Stimulated activated CD8-positive, alpha-beta memory T cell treated with anti-CD3 and anti-CD28 coated beads, Interleukin-12 subunit alpha, Interleukin-12 subunit beta, amount 100 ng/mL, for 24 hours (primary cell): Measurements from ENCODE around the gene CADM1.

Experiments
- DNase-seq: peaks from one replicate; pipeline ENCODE4 v3.0.0-alpha.2; 2020; ENCODE audit errors: extremely low read depth

The CADM1 gene

DNA sequence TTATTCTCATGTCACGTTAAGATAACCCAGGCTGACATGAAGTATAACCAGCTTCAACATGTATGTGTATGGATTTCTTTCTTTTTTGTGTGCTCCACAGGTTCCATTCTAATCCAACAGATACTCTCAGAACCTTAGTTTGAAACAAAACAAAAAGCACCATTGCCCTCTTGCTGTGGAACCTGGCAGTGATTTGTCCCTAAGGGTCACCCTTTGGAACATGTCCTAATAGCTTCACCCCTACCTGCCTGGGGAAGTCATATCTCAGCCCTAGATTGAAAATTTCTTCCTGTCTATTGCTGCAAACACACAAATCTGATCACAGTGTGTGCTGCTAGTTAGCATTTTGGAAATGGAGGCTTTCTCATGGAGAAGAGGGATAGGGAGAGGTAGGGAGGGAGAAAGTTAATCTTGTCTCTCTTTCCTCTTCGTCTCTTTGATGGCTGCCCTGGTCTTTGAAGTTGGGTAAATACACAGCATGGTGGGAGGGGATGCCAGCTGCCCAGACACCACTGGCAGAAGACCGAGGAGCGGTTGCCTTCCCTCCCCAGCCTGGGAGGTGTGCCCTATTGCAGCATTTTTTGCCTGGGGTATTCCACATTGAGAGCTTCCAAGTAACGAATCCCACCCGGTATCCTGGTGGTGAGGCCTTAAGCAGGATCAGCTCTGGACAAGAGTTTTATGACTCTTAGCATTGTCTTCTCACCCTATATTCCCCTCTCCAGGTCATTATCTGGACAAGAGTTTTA lies 11.6 kb upstream of the CADM1 start:
- no peak for DNase-seq

DNA sequence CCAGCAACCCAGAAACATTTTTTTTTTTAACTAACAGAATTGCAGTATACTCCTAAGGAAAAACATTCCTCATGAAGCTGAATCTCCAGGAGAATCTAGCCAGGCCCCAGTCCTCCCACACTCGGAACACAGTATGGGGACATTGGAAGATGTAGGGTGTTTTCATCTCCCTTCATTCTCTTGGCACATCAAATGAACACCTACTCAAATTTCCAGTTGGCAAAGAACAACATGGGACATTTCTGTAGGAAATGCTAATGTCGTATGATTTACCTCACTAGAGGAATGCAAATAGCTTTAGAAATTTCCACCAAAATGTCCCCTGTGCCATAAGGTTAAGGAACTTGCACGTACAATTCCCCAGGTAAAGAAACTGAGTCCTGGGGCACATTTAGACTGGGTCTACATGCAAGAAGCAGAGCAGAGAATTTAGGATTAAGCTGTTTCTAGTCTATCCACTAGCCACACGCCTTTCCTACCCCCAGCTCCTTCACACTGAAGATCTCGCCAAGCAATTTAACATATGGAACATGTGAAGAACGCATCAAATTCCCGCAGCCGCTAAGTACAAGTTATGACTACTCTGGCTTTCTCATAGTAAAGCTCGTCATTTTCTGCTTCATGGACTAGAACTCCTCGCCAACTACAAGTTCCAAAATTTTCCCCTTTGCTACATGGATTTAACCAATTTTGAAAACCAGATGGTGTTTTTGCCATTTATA lies 2.9 kb upstream of the CADM1 start:
- DNase-seq, result no peak

DNA sequence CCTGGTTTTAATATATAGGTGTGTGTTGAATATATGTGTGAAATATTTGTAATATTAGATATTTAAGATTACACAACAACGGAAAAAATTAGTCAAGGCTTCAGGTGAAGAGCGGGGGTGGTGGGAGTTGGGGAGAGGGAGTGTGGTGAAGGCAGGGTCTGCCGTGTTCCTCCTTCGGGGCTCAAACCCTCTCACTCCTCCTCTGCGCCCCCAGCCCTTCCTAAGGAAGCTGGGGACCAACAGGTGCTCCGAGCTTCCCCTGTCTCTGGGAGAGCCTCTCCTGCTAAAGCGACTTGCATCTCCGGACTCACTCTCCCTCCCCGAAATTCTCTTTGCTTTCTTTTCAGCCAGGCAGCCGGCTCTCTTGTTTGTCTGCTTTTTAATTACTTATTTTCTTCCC lies 960 bp upstream of the CADM1 start:
- DNase-seq, result no peak

DNA sequence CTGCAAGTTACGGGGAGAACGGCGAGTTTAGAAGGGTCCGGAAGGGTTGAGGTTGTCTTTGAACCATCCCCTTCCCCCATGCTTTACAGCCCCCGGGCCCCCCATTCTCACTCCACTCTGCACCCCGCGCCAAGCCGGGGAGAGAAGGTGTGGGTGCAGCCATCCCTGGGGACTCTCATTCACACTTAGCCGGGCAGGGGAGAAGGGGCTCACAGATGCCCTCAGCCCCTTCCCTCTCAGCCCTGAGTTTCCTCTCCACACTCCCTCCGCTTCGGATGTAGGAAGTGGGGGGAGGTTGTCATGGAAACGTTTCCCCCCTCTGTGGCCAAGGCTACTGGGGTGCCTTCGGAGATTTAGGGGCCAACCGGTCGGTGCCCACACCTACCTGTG lies 334 bp downstream of the CADM1 start:
- no peak for DNase-seq

DNA sequence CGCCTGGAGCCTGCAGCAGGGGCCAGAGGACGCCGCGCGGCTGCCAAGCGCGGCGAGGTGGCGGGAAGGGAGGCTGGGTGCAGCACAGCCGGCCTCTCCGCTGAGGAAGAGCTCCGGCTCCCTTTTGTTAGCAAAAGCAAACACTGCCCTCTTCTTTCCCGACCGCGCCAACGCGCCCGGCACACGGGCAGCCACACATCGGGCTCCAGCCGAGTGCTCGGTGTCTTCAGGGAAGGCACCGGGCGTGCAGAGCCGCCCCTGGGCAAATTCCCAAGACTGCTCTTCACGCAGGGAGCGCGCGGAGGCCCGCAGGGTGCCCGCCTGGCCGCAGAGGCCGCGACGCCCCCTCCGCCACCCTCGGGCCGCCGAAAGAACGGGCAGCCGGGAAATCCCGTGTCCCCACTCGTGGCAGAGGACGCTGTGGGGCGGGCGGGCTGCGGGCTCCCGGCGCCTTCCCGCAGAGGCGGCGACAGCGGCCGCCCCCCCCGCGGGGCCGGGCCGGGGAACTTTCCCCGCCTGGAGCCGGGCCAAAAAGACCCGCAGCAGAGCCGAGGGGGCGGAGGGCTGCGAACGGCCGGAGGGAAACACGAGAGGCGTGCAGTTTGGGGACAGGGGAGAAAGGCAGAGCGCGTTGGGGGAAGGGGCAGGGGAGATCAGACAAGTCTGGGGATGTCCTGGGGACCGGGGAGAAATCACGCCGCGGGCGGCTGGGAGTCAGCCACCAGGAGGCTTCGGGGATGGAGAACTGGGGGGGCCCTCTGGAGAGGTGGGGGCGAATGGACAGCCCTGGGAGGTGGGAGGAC lies 931 bp downstream of the CADM1 start:
- DNase-seq, result no peak

DNA sequence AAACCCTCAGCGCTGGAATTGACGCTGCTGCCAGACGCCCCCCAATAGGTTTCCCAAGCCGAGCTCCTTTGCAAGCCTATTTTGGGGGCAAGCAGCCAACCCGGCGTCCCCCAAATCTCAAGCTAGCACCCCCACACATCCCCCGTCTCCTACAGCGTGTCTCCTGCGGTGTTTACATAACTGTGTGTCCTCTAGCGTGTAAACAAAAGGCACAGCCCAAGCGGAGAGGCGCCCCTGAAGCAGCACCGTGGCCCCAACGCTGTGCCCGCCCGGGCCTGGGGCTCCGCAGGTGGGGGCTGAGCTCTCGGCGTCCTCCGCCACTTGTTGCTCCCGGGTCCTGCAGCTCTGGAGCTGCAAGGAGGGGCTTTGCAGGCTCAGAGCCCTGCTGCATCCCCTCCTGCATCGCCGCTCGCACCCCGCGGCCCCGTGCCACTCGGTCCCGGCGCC lies 1.6 kb downstream of the CADM1 start:
- DNase-seq, result no peak

DNA sequence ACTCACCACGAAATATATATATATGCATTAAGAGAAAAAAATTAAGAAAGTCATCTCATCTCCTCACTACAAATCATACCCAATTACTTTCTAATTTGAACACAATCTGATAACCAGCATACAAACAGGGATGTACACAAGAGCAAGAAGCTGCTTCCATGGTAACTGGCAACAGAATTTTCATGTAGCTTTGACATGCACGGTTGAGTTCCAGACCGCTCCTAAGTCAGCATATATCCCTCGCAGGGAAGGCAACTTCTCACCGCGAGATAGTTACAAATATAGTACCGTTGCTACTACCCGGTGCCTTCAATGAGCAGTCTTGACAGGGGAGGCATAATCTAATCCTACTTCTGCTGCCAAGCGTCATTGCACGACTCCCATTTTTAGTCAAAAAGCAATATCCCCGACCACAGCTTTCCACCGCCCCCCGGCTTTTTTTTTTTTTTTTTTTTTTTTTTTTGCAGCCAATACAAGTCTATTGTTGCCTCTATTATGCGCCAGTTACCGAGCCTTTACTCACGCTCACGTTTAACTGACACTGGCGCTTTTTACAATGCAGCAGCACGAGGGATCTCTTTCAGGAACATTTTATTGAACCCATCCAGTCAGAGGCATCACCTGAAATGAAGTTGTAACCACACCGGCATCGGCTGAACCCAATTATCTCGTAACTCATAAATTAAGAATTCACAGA lies 2.2 kb downstream of the CADM1 start:
- no peak for DNase-seq

DNA sequence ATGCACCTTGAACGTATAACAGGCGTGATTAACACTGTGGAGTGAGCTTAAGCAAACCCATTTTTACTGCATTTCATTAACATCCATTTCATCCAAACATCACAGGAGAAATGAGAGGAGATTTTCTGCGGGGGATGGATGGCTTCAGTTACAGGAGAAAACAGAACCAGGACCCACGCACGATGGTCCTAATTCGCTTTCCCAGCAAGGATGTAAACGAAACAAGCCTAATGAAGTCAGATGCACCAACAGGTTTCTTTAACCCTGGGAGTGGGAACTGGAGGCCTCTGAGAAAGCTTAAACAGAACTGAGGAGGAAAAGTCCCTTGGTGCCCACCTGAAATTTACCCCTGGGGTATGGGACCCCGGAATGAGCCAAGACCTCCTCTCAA lies 2.7 kb downstream of the CADM1 start:
- no peak for DNase-seq

DNA sequence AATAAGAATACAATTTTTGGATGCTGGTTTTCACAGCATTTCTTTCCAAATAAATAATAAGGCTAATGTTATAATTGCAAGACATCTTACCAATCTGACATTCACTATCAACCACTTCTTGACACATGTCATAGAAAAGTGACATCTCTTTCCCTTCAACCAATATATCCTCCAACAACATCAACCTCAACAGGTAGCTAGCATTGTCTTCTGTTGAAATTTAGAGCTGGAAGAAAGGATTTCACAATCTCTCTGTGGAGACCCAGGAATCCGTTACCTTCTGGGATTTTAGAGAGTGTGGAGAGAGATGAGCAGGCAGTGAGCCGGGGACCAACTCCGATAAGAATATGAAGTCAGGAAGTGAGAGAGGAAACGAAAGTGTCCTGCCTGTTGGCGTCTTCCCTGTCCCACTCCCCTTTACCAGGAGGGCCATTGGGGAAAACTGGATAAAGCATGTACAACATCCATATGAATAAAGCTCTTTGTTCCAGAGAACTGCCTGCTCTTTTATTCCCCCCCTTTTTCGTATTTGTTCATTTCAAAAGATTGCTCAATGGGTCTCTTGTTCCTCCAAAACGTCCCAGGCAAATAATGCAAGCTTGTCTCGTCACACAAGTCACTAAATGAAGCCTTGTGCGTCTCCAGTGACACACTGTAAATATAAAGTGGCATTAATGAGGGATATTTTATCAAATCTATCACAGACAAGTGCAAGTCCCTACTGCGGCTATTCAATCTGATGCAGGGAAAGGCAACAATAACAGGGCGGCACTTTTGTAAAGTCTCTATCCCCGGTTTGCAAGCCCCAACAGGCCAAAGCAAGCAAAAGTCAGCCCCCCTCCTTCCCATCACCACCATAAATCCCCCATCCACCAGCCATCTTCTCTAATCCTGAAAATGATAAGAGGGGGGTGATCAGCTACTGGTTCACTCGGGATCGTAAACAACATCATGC lies 3.4 kb downstream of the CADM1 start:
- no peak for DNase-seq

DNA sequence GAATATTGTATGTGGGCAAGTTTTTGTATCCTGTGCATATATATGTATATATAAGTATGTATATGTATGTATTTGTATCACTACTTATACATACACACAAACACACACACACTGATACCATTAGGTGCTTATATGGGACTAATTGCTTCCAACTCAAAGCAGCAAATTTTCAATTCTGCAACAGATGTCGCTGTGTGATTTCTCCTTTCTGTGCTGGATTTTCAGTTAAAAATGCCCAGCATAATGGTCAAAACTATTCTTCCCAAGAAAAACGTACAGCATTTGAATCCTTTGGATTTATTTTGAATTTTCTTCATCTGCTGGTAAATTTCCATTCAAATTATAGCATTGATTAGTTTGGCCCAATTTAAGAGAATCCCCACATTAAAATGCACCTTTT lies 4.3 kb downstream of the CADM1 start:
- DNase-seq, result no peak

DNA sequence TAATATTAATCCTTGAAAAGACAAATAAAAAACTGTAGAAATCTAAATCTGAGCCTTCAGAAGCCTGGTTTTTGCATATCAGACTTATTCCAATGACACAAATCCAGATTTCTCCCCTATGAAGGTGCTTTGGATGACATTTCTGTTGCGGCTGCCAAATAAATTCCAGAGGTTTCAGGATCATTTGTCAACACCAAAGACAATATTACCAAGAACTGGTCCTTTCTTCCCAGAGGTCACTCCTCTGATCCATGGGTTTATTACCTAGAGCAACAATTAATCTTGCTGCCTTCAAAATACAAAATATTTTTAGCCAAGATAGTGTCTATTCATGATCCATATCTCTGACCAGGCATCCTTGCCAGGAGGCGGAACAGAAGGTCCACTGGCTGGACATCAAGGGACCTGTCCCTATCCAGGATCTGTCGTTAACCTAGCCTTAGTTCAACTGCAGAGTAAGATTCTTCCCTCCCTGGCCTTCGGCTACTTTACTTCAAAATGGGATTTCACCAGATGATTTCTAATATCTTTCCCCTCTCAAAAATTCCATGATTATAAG lies 4.9 kb downstream of the CADM1 start:
- no peak for DNase-seq

DNA sequence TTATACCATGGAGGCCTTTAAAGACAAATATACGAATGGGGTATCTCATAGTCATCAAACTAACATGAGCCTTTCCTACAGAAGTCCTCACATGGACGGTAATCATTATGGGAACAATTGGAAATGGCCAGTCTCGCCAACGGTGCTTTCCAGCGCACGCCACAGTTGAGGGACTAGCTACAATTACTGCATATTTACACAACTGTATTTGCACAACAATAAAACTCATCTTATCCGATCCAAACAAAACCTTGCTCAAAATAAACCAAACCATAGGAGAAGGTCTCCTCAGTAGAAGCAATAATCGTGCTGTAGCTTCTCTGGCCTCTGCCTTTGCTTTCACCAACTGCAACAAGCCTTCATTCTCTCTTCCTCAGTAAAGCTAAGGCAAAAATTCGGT lies 5.9 kb downstream of the CADM1 start:
- no peak for DNase-seq

DNA sequence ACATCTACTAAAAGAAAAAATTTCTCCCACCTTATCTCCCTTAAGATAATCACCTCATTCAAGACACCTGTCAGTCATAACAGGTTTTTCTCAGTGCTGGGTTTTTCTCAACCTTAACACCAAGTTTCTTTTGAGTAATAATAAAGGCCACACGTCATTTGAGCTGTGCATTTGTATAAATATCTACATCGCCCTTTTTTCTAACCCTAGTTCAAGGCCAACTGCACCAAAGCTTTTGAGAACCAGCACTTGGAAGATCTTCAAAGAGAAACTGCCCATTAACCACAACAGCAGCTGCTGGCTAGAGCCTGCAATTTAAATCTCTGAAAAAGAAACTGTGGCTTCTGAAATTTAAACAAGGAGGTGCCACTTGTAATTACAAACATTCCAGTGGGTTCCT lies 6.9 kb downstream of the CADM1 start:
- no peak for DNase-seq

DNA sequence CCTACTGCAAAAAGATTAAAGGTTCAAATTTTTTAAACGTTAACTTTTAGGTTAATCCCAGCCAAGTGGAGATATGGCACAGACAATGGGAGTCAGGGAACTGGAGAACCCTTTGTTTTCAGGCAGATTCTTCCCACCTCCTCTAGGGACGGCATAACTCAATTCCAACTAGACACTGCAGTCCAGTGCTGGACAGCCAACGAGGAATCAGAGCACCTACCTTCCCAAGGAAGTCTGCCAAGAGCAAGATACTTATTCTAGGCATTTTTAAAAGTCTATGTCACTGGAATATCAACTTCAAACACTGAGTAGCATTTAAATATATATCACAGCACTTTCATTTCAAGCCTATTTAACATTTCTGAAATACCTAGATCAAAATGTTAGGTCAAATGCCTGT lies 7.3 kb downstream of the CADM1 start:
- no peak for DNase-seq

DNA sequence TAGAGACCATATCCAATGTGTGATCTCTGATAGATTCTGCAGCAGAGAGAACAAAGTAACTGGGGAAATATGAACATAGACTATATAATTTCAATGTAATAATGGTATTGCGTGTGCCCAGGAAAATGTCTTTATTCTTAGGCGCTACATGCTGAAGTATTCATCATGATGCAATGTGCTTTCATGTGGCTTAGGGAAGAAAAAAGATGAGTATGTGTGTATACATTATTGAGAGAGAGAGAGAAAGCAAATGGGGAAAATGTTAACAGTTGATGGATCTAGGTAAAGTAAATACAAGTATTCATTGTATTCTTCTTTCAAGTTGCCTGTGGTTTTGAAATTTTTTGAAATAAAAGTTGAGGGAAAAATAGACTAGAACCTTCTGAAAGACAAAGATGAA lies 10.3 kb downstream of the CADM1 start:
- no peak for DNase-seq

DNA sequence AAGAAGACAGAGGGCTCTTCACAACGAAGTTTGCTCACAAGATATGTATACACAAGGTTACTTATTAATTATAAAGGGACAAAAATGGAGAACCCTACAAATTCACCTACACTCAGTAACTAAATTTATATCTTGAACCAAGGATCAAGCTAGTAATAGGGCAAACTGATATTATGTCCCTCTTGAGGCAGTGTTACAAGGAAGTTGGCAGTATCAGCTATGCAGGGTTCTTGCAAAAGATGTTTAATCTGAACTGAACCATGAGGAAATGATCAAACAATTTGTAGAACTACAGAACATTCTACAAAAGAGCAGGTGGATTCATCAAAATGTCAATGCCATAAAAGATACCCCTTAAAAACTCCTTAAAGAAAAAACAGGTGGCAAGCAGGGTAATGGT lies 10.7 kb downstream of the CADM1 start:
- no peak for DNase-seq

DNA sequence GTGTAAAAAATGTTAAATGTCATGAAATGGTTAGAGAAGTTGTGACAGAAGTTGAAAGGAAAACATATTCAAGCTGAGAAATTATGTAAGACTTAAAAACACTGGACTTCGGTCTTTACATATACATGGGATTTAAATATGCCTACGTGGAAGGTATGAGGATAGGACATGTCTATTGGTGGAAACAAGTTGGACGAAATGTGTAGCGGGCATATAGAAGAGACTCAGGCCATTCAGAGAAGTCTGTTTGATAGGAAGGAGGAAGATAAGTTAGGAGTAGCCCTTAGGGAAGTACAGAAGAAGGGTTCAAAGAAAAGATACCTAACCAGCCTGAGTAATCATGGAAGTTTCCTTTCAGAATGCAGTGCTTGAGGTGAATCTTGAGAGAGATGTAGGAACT lies 14.7 kb downstream of the CADM1 start:
- no peak for DNase-seq

DNA sequence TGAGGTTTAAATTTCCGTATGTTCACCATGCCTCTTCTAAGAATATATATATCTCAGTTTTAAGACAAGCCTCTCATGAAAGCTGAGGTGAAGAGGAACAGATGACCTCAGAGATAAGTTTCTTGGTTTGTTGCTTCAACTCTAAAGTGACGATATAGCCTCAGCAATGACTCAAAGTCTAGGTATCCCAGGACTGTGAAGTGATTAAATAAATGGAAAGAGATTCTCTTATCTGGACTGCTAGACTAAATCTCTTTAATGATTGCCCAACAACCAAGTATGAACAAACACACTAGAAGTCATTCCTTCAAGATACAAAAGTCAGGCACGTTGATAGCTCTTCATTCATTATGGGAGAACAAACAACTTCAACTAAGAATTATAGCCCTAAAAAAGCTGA lies 15.3 kb downstream of the CADM1 start:
- DNase-seq, result no peak

DNA sequence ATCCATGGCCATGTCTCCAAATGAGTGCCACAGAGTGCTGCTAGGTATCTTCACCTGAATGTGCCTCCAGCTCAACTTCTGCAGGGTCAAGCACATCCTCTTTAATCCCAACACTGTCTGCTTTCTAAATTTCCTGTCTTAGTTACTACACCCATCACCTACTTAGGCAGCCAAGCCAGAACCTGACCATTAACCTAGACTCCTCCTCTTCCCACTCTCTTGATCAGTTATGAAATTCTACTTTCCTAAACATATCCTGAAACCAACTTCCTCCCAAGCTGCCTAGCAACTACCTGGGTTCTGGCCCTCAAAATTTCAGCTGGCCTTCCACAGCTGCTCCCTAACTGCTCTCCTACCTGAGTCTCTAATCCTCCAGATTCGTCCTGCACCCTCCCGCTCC lies 22.7 kb downstream of the CADM1 start:
- no peak for DNase-seq

DNA sequence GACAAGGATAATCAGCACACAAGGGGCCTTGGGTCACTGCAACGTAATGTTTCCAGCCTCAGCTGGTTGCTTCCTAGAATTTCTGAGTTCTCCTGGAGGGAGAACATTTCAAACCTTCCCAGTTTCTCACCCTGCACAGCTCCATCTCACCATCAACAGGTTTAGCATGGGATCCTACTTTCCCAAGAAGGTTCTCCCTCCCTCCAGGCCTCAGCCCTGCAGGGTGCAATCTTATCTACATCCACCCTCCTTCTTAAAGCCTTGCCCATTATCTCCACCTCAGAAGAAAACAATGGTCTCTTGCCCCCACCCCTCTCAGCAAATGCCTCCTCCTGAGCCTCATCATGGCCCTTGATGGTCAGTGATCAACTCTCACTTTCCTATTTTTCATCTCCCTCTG lies 23.6 kb downstream of the CADM1 start:
- no peak for DNase-seq

DNA sequence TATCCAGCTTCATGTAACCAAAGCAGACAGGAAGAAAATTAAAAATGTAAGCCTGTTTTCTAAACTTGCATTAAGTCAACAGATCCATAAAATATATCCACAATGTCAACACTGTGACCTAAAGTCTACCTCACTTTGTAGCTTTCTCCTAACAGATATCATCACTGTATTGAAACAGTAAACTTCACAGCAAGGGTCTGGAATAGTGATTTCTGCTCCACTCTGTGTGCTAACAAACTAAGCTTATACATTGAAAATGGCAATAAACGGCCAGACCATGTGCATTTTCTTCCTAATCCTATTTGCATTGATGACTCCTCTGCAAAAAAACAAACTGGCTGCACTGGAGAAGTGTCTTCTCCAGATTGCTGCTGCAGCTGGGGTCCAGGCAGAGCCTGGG lies 26.8 kb downstream of the CADM1 start:
- no peak for DNase-seq
